ENCODE data around the gene ATCAY.

GRCh38 chr19:3902317-3902973 lies 22.0 kb downstream of the ATCAY start:
- TF ChIP-seq POLR2A (IDR thresholded peaks at IDR 0.05) (no peak), CTCF (IDR thresholded peaks at IDR 0.05) (no peak), EP300 (IDR thresholded peaks at IDR 0.05) (no peak), POLR2AphosphoS5 (IDR thresholded peaks at IDR 0.05) (no peak)

All from gastroesophageal sphincter (tissue), 3 donors.